ENCODE data around the gene SIGLEC8. TPM values are rescaled to one million over a fixed set of nuclear protein-coding genes. Genes with fewer than 3 reads are reported as not detected.
"Not testable (repeated sequence)": the region's sequence is repeated elsewhere in the genome, so short reads cannot be mapped to it uniquely, and the experiment has no call there.

SIGLEC8 gene
- total RNA-seq, 1 donor from 2014 or later: not detected

- DNase-seq (ENCODE audit: low spot score, unreplicated experiment): no peak
- Mint-ChIP-seq H3K9me3 (ENCODE audit: low read depth) (peaks cover 7% of the 10 kb centered on the region), H3K27me3 (peaks cover 10% of the 10 kb centered on the region), H3K4me1 (ENCODE audit: low read depth) (no peaks in the 10 kb centered on the region), H3K36me3 (ENCODE audit: insufficient read depth) (no peaks in the 10 kb centered on the region), H3K27ac (no peak overlapping the region), H3K4me3 (ENCODE audit: low read depth) (no peak overlapping the region)
- TF ChIP-seq, protein P1, sequence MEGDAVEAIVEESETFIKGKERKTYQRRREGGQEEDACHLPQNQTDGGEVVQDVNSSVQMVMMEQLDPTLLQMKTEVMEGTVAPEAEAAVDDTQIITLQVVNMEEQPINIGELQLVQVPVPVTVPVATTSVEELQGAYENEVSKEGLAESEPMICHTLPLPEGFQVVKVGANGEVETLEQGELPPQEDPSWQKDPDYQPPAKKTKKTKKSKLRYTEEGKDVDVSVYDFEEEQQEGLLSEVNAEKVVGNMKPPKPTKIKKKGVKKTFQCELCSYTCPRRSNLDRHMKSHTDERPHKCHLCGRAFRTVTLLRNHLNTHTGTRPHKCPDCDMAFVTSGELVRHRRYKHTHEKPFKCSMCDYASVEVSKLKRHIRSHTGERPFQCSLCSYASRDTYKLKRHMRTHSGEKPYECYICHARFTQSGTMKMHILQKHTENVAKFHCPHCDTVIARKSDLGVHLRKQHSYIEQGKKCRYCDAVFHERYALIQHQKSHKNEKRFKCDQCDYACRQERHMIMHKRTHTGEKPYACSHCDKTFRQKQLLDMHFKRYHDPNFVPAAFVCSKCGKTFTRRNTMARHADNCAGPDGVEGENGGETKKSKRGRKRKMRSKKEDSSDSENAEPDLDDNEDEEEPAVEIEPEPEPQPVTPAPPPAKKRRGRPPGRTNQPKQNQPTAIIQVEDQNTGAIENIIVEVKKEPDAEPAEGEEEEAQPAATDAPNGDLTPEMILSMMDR (IDR thresholded peaks at IDR 0.05; ENCODE audit: unreplicated experiment): no peak
Observed at GRCh38 chr19:51503286-51503817, 45.1 kb upstream of the SIGLEC8 start.

DNA sequence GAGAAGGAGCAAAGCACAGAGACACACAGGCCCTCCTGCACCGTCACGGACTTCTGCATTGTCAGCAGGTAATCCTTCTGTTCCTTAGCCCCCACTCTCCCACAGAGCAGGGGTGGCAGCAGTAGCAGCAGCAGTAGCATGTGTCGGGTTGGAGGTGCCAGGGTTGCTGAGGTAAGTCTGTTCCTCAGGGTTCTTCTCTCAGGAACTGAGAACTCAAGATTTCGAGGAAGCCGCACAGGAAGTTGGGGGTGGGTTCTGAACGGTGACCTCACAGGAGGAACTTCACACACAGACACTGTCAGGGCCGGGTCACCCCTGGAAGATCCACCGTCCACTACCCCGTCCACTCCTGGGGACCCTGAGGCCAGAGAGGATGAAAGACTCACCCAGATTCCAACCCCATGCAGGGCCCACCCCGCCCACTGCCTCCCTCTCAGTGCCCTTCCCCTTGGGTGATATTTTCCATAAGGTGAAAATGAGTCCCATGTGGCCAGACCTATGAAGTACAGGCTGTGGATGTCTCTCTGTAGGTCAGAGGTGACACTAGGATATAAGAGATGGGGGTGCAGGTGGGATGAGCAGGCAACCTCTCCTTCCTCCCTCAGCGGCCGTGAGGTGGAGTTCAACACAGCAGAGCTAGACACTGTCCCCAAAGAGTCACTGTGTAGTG, 43.5 kb upstream of the SIGLEC8 start, which contains the start of gene SIGLEC12:
Gene SIGLEC12 (minus strand): TSS at position 207 of the 670 bp plus-strand sequence. CDS start 67 bp downstream, at position 140.
- H3K27me3 Mint-ChIP-seq: peaks cover 15% of the 10 kb centered on the region
- TF ChIP-seq, protein P1 (IDR thresholded peaks at IDR 0.05; ENCODE audit: unreplicated experiment): no peak
- H3K27ac Mint-ChIP-seq: no peak within 1 kb of the TSS
- no peaks in the 10 kb centered on the region for H3K36me3 Mint-ChIP-seq (ENCODE audit: insufficient read depth)
- peaks cover 7% of the 10 kb centered on the region for H3K9me3 Mint-ChIP-seq (ENCODE audit: low read depth)
- DNase-seq (ENCODE audit: low spot score, unreplicated experiment): no peak
- H3K4me3 Mint-ChIP-seq (ENCODE audit: low read depth): no peak within 1 kb of the TSS
- H3K4me1 Mint-ChIP-seq (ENCODE audit: low read depth): no peaks in the 10 kb centered on the region

DNA sequence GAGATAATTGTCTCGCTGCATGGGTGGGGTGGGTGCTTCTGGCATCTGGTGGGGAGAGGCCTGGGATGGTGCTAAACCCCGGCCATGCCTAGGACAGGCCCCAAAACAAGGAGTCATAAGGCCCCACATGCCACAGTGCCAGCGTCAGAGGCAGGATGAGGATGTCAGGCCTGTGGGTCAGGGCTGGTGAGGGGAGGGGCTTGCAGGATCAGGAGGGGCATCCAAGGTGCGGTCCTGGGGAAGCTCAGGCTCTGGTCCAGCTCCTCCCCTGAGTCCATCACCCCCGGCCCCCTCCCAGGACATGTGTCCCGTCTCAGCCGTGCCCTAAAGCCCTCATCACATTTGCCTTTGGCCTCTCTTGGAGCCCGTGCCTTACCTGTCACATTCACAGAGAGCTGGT, 42.7 kb upstream of the SIGLEC8 start:
- H3K9me3 Mint-ChIP-seq (ENCODE audit: low read depth); H3K27ac Mint-ChIP-seq; DNase-seq (ENCODE audit: low spot score, unreplicated experiment); H3K4me3 Mint-ChIP-seq (ENCODE audit: low read depth); H3K36me3 Mint-ChIP-seq (ENCODE audit: insufficient read depth); H3K4me1 Mint-ChIP-seq (ENCODE audit: low read depth): not testable (repeated sequence)
- peaks cover 15% of the 10 kb centered on the region for H3K27me3 Mint-ChIP-seq

- Mint-ChIP-seq H3K9me3 (ENCODE audit: low read depth) (peaks cover 3% of the 10 kb centered on the region), H3K4me3 (ENCODE audit: low read depth) (no peak overlapping the region), H3K36me3 (ENCODE audit: insufficient read depth) (no peaks in the 10 kb centered on the region), H3K27ac (no peak overlapping the region), H3K4me1 (ENCODE audit: low read depth) (no peaks in the 10 kb centered on the region), H3K27me3 (peaks cover 23% of the 10 kb centered on the region)
- DNase-seq (ENCODE audit: low spot score, unreplicated experiment): no peak
- TF ChIP-seq, protein P1 (IDR thresholded peaks at IDR 0.05; ENCODE audit: unreplicated experiment): no peak
Observed at GRCh38 chr19:51497666-51498065, 39.4 kb upstream of the SIGLEC8 start.

- Mint-ChIP-seq H3K27me3 (peaks cover 26% of the 10 kb centered on the region), H3K9me3 (ENCODE audit: low read depth) (peaks cover 3% of the 10 kb centered on the region), H3K36me3 (ENCODE audit: insufficient read depth) (no peaks in the 10 kb centered on the region), H3K4me3 (ENCODE audit: low read depth) (no peak overlapping the region), H3K27ac (no peak overlapping the region), H3K4me1 (ENCODE audit: low read depth) (no peaks in the 10 kb centered on the region)
- no peak for DNase-seq (ENCODE audit: low spot score, unreplicated experiment)
- TF ChIP-seq, protein P1 (IDR thresholded peaks at IDR 0.05; ENCODE audit: unreplicated experiment): no peak
Observed at GRCh38 chr19:51493776-51494175, 35.5 kb upstream of the SIGLEC8 start.

- H3K4me3 Mint-ChIP-seq (ENCODE audit: low read depth): no peak overlapping the region
- H3K9me3 Mint-ChIP-seq (ENCODE audit: low read depth): peaks cover 6% of the 10 kb centered on the region
- no peaks in the 10 kb centered on the region for H3K4me1 Mint-ChIP-seq (ENCODE audit: low read depth)
- no peak overlapping the region for H3K27ac Mint-ChIP-seq
- TF ChIP-seq, protein P1 (IDR thresholded peaks at IDR 0.05; ENCODE audit: unreplicated experiment): no peak
- DNase-seq (ENCODE audit: low spot score, unreplicated experiment): no peak
- no peaks in the 10 kb centered on the region for H3K36me3 Mint-ChIP-seq (ENCODE audit: insufficient read depth)
- H3K27me3 Mint-ChIP-seq: peaks cover 22% of the 10 kb centered on the region
Observed at GRCh38 chr19:51491586-51491985, 33.3 kb upstream of the SIGLEC8 start.

All from progenitor cell of endocrine pancreas (in vitro differentiated cells).